Measurements from ENCODE around the gene TDRD10.

TDRD10 gene

GRCh38 chr1:154579374-154579773, 77.4 kb downstream of the TDRD10 start:
- no peak for DNase-seq

DNA sequence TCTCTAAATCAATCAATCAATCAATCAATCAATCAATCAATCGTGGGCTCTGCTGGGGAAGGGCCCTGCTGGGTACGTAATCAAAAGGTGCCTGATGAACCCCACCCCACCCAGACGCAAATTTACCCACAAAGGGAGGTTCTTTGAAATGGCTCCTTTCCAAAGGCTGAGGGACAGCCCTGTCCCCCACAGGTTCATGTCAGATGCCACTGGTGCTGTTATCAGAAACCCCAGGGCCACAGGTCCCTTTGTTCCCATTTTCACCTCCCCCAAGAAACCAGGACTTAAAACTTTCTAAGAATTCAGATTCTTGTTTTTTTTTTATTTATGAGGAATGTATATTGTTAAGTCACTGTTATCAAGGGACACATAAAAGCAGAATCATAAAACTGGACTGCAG, 79.7 kb downstream of the TDRD10 start:
- DNase-seq: no peak

GRCh38 chr1:154582885-154583284, 80.9 kb downstream of the TDRD10 start:
- DNase-seq: no peak

DNA sequence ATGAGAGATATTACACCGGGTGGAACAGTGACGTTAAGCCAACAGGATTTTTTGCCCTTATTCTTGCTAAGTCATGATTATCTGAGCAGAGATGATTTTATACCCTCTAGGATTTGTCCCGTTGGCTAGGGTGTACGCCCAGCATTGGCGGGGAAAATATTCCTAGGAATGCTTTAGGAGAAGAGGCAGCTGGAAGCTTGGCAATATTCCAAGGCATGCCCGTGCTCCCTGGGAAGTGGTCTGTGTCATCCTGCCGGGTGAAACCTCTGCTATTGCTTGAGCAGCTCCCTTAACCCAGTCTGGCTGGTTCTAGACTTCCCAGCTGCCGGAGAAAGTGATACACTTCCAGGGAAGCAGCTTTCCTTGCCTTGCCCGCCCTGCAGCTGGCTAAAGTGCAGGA, 81.8 kb downstream of the TDRD10 start:
- DNase-seq: no peak

- DNase-seq: no peak
Measured at GRCh38 chr1:154584267-154584994, 82.4 kb downstream of the TDRD10 start.

DNA sequence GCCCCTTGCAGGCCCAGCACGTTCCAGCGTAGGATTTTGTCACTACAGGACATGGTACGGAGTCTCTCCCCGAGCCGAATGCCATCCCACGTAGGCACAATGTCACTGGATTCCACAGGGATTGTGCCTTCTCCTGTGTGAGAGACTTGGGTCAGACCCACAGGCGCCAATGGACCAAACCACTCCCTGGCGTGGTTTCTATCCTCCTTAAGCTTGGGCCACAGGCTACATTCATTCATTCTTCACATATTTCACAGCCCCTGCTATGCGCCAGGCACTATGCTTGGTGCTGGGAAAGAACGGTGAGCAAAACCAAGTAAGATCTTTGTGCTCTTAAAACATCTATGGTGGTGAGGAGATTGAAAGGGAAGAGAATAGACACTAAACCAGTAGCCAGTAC, 84.2 kb downstream of the TDRD10 start:
- DNase-seq: no peak

- DNase-seq: no peak
Measured at GRCh38 chr1:154586641-154587040, 84.6 kb downstream of the TDRD10 start.

DNA sequence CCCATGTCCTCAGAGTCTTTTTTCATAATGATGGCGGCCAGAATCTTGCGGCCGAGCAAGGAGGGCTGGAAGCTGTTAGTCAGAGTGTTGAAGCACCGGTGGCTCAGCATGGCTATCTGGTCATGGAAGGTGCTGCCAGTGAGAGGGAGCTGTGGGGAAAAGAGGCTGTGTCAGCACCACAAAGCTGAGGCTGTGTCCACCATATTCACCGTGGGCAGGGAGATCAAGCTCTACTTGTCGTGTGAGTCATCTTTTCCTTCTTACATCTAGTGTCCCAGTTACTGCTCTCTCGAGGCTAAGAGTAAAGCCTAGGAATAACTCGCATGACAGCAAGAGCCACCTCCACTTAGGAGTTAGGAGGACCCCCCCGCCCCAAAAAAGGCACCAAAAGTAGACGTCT, 87.8 kb downstream of the TDRD10 start:
- DNase-seq: no peak

DNA sequence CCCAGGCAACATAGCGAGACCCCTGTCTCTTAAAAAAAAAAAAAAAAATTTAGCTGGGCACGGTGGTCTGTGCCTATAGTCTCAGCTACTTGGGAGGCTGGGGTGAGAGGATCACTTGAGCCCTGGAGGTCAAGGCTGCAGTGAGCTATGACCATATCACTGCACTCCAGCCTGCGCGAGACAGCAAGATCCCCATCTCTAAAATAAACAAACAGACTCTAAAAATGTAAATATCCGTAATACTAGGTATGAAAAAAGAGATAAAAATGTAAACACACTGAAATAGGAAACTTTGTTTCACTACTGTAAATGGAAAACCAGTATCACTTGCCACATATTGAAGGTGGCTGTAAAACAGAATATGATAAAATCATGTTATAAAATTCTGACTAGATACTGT, 88.7 kb downstream of the TDRD10 start:
- no peak for DNase-seq

GRCh38 chr1:154591206-154591605, 89.2 kb downstream of the TDRD10 start:
- no peak for DNase-seq

GRCh38 chr1:154593390-154593789, 91.4 kb downstream of the TDRD10 start:
- no peak for DNase-seq

DNA sequence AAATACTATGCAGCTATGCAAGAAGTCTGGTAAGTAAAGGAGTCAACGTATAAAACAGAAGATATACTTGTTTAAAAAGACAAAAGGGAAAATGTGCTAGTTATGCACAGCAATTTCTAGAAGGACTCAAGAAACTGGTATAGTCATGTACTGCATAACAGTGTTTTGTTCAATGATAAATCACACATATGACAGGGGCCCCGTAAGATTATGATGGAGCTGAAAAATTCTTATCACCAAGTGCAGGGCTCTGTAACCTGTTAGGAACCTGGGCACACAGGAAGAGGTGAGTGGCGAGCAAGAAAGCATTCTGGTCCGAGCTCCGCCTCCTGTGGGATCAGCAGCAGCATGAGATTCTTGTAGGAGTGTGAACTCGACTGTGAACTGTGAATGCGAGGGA, 92.8 kb downstream of the TDRD10 start:
- DNase-seq: no peak

DNA sequence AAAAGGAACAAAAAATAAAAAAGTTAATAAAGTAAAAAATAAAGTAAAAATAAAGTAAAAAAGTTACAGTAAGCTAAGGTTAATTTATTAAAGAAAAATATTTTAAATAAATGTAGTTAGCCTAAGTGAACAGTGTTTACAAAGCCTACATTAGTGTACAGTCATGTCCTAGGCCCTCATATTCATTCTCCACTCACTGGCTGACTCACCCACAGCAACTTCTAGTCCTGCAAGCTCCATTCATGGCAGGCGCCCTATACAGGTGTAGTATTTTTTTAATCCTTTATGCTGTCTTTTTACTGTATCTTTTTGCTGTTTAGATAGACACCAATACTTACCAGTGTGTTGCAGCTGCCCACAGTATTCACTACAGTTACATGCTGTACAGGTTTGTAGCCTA, 93.6 kb downstream of the TDRD10 start:
- DNase-seq: no peak
